ENCODE data around the gene CISD3.

DNA sequence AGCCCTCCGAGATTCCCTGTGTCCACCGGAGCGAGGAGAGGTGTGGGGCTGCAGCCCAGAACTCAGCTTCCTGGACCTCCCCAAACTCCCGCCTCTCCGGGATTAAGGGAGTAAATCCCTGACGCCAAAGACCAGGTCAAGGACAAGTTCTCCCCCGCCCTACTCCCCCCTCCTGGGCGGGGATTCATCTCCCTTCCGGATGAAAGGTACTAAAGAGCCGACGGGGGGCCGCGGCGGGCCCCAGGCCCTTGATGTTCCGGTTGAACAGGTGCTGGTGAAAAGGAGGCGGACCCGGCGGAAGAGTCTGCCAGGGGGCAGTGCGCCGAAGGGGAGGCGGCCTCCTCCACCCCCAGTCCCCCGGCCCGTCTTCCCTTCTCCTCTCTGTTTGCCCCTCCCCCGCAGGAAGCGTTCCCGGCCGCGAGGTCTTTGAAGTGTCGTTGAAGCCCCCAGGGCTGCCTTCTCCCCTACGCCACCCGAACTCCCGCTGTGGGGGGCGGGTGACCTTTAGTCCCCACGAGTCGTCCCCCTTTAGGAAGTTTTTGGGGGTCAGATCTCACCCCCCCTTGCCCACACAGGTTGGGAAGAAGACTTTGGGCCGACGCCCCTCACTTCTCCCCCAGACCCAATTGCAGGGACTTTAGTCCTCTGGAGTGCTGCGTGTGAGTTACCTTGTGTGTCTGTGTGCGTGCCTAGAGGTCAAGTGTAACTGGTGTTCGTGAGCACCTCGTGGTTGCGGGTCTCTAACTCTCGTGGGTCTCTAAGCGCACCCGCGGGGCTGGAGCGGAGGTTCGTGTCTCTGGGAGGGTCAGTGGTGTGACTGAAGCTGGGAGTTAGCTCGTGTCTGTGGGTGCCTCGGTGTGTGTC lies 26.2 kb upstream of the CISD3 start:
- TF ChIP-seq, protein P1, sequence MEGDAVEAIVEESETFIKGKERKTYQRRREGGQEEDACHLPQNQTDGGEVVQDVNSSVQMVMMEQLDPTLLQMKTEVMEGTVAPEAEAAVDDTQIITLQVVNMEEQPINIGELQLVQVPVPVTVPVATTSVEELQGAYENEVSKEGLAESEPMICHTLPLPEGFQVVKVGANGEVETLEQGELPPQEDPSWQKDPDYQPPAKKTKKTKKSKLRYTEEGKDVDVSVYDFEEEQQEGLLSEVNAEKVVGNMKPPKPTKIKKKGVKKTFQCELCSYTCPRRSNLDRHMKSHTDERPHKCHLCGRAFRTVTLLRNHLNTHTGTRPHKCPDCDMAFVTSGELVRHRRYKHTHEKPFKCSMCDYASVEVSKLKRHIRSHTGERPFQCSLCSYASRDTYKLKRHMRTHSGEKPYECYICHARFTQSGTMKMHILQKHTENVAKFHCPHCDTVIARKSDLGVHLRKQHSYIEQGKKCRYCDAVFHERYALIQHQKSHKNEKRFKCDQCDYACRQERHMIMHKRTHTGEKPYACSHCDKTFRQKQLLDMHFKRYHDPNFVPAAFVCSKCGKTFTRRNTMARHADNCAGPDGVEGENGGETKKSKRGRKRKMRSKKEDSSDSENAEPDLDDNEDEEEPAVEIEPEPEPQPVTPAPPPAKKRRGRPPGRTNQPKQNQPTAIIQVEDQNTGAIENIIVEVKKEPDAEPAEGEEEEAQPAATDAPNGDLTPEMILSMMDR (IDR thresholded peaks at IDR 0.05): no peak
- no peak for TF ChIP-seq EZH2 (IDR thresholded peaks at IDR 0.05; ENCODE audit: borderline replicate concordance, insufficient read depth, low read depth, low read length, poor library complexity, severe bottlenecking)
